Retinal pigment epithelial cell (primary cell): ENCODE measurements around the gene SSU72.

Source experiments
- DNase-seq: peaks from one replicate; pipeline ENCODE4 v3.0.0-alpha.2; 2010; ENCODE audit warnings: low read depth
- H3K4me3 ChIP-seq: 2 replicates; pipeline ENCODE4 v1.5.1; 2011; ENCODE audit warnings: mild to moderate bottlenecking, low read length, control low read depth, moderate library complexity
- TF ChIP-seq, protein P1 (sequence below): conservative IDR thresholded peaks from 2 replicates; pipeline ENCODE4 v1.5.1; 2011; ENCODE audit warnings: low read depth, low read length, control low read depth, inconsistent platforms

SSU72 gene

DNA sequence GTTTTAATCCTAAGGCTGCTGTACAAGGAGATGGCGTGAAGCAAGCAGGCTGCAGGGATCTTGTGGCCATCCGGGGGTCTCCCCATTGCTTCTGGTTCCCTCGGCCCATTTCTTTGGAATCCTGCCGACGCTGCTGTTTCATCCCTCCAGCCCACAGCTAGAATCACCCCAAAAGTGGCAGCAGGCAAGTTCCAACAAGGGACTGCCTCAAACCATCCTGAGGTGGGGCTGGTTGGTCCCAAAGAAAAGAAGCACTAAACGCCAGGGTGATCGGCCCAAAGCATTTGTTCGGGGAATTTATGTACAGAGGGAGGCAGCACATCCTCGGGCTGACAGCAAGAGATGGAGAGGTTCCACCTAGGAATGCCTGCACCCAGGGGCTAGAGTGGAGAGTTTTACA is 36.1 kb upstream of the SSU72 start:
- H3K4me3 ChIP-seq: no peak overlapping the region
- DNase-seq: no peak
- TF ChIP-seq, protein P1, sequence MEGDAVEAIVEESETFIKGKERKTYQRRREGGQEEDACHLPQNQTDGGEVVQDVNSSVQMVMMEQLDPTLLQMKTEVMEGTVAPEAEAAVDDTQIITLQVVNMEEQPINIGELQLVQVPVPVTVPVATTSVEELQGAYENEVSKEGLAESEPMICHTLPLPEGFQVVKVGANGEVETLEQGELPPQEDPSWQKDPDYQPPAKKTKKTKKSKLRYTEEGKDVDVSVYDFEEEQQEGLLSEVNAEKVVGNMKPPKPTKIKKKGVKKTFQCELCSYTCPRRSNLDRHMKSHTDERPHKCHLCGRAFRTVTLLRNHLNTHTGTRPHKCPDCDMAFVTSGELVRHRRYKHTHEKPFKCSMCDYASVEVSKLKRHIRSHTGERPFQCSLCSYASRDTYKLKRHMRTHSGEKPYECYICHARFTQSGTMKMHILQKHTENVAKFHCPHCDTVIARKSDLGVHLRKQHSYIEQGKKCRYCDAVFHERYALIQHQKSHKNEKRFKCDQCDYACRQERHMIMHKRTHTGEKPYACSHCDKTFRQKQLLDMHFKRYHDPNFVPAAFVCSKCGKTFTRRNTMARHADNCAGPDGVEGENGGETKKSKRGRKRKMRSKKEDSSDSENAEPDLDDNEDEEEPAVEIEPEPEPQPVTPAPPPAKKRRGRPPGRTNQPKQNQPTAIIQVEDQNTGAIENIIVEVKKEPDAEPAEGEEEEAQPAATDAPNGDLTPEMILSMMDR: no peak

DNA sequence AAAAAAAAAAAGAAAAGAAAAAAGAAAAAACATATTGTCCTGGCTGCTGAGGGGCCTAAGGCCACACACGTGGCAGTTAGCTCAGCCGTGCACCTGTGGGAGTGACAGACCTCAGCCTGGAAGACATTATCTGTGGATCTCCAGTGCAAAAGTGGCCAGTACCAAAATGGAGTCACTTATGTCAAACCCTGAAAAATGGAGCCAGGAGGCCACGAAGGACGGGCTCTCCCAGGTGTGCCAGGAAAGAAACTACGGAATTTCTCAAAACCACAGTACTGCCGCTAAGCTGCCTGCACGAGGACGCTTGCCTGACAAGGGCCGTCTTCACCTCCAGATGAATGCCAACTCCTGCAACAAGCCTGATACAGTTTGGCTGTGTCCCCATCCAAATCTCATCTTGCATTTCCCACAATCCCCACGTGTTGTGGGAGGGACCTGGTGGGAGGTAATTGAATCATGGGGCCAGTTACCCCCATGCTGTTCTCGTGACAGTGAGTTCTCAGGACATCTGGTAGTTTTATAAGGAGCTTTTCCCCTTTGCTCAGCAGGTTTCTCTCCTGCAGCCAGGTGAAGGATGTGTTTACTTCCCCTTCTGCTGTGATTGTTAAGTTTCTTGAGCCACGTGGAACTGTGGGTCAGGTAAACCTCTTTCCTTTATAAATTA is 35.3 kb upstream of the SSU72 start:
- H3K4me3 ChIP-seq: no peak overlapping the region
- TF ChIP-seq, protein P1: no peak
- no peak for DNase-seq

DNA sequence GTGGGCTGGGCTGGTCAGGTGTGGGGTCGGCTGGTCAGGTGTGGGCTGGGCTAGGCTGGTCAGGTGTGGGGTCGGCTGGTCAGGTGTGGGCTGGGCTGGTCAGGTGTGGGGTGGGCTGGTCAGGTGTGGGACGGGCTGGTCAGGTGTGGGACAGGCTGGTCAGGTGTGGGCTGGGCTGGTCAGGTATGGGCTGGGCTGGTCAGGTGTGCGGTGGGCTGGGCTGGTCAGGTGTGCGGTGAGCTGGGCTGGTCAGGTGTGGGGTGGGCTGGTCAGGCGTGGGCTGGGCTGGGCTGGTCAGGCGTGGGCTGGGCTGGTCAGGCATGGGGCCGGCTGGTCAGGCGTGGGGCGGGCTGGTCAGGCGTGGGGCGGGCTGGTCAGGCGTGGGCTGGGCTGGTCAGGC is 31.6 kb upstream of the SSU72 start:
- TF ChIP-seq, protein P1: no peak
- no peak overlapping the region for H3K4me3 ChIP-seq
- DNase-seq: no peak

DNA sequence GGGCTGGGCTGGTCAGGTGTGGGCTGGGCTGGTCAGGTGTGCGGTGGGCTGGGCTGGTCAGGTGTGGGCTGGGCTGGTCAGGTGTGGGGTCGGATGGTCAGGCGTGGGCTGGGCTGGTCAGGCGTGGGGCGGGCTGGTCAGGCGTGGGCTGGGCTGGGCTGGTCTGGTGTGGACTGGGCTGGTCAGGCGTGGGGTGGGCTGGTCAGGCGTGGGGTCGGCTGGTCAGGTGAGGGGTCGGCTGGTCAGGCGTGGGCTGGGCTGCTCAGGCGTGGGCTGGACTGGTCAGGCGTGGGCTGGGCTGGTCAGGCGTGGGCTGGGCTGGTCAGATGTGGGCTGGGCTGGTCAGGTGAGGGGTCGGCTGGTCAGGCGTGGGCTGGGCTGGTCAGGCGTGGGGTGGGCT is 31.1 kb upstream of the SSU72 start:
- H3K4me3 ChIP-seq: no peak overlapping the region
- DNase-seq: no peak
- TF ChIP-seq, protein P1: no peak

DNA sequence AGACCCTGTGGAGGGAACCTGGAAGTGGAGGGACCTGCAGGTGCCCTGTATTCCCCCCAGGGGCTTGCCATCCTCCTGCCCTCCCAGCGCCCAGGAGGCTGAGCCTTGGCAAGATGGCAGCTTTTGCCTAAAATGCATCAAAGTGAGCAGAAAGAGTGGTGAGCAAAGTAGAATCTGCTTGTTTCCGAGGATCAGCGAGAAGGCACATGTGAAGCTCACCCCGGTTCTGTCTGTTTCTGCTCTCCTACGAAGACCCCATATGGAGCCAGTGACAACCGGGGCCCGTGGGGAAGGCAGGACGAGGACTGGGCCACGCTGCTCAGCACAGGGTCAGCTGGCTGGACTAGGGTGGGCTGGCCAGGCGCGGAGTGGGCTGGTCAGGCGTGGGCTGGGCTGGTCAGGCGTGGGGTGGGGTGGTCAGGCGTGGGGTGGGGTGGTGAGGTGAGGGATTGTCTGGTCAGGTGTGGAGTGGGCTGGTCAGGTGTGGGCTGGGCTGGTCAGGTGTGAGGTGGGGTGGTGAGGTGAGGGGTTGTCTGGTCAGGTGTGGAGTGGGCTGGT is 30.4 kb upstream of the SSU72 start:
- TF ChIP-seq, protein P1: no peak
- H3K4me3 ChIP-seq: no peak overlapping the region
- no peak for DNase-seq

DNA sequence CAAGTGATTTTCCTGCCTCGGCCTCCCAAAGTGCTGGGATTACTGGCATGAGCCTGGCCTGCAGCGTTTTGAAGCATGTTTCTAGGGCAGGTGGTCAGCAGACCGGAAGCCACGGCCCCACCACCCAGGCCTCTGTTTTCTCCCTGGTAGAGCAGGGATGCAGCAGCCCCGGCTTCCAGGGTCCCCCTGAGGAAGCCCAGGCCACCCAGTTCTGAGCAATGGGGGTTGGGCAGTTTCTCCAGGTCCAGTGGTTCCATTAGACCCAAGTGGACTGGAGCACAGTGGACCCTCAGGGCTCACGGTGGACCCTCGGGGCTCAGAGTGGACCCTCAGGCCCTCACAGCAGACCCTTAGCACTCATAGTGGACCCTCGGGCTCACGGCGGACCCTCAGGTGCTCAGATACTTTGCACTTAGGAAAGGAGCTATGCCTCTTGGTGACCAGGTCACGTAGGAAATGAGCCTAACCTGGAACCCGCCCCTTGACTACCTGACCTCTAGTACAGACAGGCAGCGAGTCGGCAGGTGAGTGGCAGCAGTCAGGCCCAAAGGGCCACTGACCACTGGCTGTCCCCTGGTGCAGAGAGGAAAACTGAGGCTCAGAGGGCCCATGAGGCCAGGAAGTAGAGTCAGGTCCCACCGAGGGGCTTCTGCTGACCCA is 29.8 kb upstream of the SSU72 start:
- H3K4me3 ChIP-seq: no peak overlapping the region
- no peak for DNase-seq
- TF ChIP-seq, protein P1: no peak
